ENCODE measurements around the gene LIAS.

DNA sequence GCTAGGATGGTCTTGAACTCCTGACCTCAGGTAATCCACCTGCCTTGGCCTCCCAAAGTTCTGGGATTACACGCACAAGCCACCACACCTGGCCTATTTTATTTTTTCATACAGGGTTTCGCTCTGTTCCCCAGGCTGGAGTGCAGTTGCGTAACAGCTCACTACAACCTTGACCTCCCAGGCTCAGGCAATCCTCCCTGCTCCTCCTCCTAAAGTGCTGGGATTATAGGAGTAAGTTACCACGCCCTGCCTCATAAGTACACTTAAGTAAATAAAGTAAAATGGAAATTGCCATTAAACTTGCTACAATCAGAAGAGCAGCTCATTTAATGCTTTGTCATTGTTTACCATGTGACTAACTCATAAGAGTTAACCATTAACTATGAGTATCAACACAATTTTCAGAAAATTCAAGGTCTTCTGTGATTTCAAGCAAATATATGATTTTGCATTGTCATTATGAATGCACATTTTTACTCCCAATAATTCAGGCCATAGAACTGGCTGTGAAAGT is 56.1 kb downstream of the LIAS start:
- TF ChIP-seq, protein P1, sequence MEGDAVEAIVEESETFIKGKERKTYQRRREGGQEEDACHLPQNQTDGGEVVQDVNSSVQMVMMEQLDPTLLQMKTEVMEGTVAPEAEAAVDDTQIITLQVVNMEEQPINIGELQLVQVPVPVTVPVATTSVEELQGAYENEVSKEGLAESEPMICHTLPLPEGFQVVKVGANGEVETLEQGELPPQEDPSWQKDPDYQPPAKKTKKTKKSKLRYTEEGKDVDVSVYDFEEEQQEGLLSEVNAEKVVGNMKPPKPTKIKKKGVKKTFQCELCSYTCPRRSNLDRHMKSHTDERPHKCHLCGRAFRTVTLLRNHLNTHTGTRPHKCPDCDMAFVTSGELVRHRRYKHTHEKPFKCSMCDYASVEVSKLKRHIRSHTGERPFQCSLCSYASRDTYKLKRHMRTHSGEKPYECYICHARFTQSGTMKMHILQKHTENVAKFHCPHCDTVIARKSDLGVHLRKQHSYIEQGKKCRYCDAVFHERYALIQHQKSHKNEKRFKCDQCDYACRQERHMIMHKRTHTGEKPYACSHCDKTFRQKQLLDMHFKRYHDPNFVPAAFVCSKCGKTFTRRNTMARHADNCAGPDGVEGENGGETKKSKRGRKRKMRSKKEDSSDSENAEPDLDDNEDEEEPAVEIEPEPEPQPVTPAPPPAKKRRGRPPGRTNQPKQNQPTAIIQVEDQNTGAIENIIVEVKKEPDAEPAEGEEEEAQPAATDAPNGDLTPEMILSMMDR (IDR thresholded peaks at IDR 0.05): no peak
- no peak for TF ChIP-seq POLR2A (IDR thresholded peaks at IDR 0.05)

Measured in body of pancreas (tissue), 4 donors.